CD14-positive monocyte (primary cell): ENCODE measurements around the gene FKBP2. TPM values are rescaled to one million over a fixed set of nuclear protein-coding genes. Genes with fewer than 3 reads are reported as not detected.
A peak's percentile ranks its signal among the peaks of the same experiment; 100 is the strongest.

Experiments used
- DNase-seq, 3 donors: peaks; one replicate each; pipeline ENCODE4 v3.0.0-alpha.2; 2011 to 2022
- H2AFZ ChIP-seq: 2 replicates; pipeline ENCODE4 v1.6.0; 2012; ENCODE audit warnings: mild to moderate bottlenecking, low read depth, low read length, inconsistent platforms; ENCODE audit not compliant: insufficient read depth, poor library complexity, severe bottlenecking
- H3K27ac ChIP-seq, 2 donors: 1 replicate in 1 of 2; 2 replicates in 1 of 2; pipeline ENCODE4 v1.5.1; 2012 to 2013; ENCODE audit warnings: low read length in 2 of 2, control low read depth in 1 of 2, inconsistent platforms in 1 of 2, low read depth in 1 of 2, mild to moderate bottlenecking in 1 of 2
- H3K27me3 ChIP-seq, 2 donors: one replicate each; pipeline versions ENCODE4 v1.6.0 to v1.6.1; 2011 to 2013; ENCODE audit warnings: low read length in 2 of 2; ENCODE audit not compliant: control insufficient read depth in 2 of 2, insufficient read depth in 2 of 2
- H3K36me3 ChIP-seq, 2 donors: replicated peaks in 1 of 2; 1 replicate in 1 of 2; 2 replicates in 1 of 2; pipeline versions ENCODE4 v1.5.1 to v1.6.1; 2012 to 2013; ENCODE audit warnings: low read length in 2 of 2, control low read depth in 1 of 2, inconsistent platforms in 1 of 2, mild to moderate bottlenecking in 1 of 2; ENCODE audit not compliant: insufficient read depth in 2 of 2, control insufficient read depth in 1 of 2
- H3K4me1 ChIP-seq, 2 donors: 1 replicate in 1 of 2; 2 replicates in 1 of 2; pipeline versions ENCODE4 v1.5.1 to v1.6.1; 2012 to 2013; ENCODE audit warnings: low read length in 2 of 2, control low read depth in 1 of 2, inconsistent platforms in 1 of 2, mild to moderate bottlenecking in 1 of 2, moderate library complexity in 1 of 2; ENCODE audit not compliant: insufficient read depth in 2 of 2, control insufficient read depth in 1 of 2
- H3K4me2 ChIP-seq: replicated peaks from 2 replicates; pipeline ENCODE3; 2012; ENCODE audit warnings: low read length, moderate library complexity, mild to moderate bottlenecking; ENCODE audit not compliant: poor library complexity, severe bottlenecking; ENCODE audit errors: extremely low read depth
- H3K4me3 ChIP-seq, 3 experiments: fragments of 200-600 bp in 1 of 3; sonication (generic) in 1 of 3; replicated peaks in 1 of 3; 1 replicate in 2 of 3; 2 replicates in 1 of 3; pipeline ENCODE4 v1.5.1; 2011 to 2013; ENCODE audit warnings: low read length in 3 of 3, mild to moderate bottlenecking in 3 of 3, control low read depth in 2 of 3, low read depth in 2 of 3, inconsistent platforms in 1 of 3, moderate library complexity in 1 of 3
- H3K79me2 ChIP-seq: 2 replicates; pipeline ENCODE4 v1.6.0; 2012; ENCODE audit warnings: mild to moderate bottlenecking, control low read depth, inconsistent platforms, low read length, moderate library complexity; ENCODE audit not compliant: insufficient read depth
- H3K9ac ChIP-seq: 2 replicates; pipeline ENCODE4 v1.6.0; 2017; ENCODE audit warnings: low read length, mild to moderate bottlenecking; ENCODE audit not compliant: insufficient read depth, poor library complexity, severe bottlenecking
- H3K9me3 ChIP-seq, 2 donors: replicated peaks in 1 of 2; 1 replicate in 1 of 2; 2 replicates in 1 of 2; pipeline versions ENCODE4 v1.5.1 to v1.6.1; 2012 to 2013; ENCODE audit warnings: low read length in 2 of 2, control low read depth in 1 of 2; ENCODE audit not compliant: control insufficient read depth in 1 of 2, insufficient read depth in 1 of 2
- H4K20me1 ChIP-seq: 2 replicates; pipeline ENCODE4 v1.6.0; 2012; ENCODE audit warnings: mild to moderate bottlenecking, low read length, control low read depth, moderate library complexity; ENCODE audit not compliant: insufficient read depth
- H3K27ac Mint-ChIP-seq, 7 donors: one replicate each; pipeline ENCODE4 v1.8.0; 2020; ENCODE audit warnings: mild to moderate bottlenecking in 7 of 7, mixed read lengths in 7 of 7, moderate library complexity in 6 of 7, inconsistent platforms in 2 of 7
- H3K27me3 Mint-ChIP-seq, 3 donors: one replicate each; pipeline ENCODE4 v1.8.0; 2021 to 2022; ENCODE audit warnings: low read depth in 3 of 3, mild to moderate bottlenecking in 3 of 3, mixed read lengths in 3 of 3, moderate library complexity in 3 of 3, inconsistent platforms in 1 of 3
- H3K36me3 Mint-ChIP-seq, 2 donors: one replicate each; pipeline ENCODE4 v1.8.0; 2020; ENCODE audit warnings: mixed read lengths in 2 of 2, inconsistent platforms in 1 of 2, mild to moderate bottlenecking in 1 of 2
- H3K4me1 Mint-ChIP-seq: one replicate; pipeline ENCODE4 v1.8.0; 2020; ENCODE audit warnings: mild to moderate bottlenecking, mixed read lengths
- H3K4me3 Mint-ChIP-seq, 2 donors: one replicate each; pipeline ENCODE4 v1.8.0; 2020; ENCODE audit warnings: mild to moderate bottlenecking in 2 of 2, mixed read lengths in 2 of 2, moderate library complexity in 1 of 2
- H3K9me3 Mint-ChIP-seq, 7 donors: one replicate each; pipeline ENCODE4 v1.8.0; 2020 to 2022; ENCODE audit warnings: mixed read lengths in 7 of 7, mild to moderate bottlenecking in 6 of 7, moderate library complexity in 6 of 7, inconsistent platforms in 2 of 7
- CTCF ChIP-seq: fragments of 200-600 bp; IDR thresholded peaks from one replicate; pipeline ENCODE4 v1.8.0; 2022; ENCODE audit warnings: antibody characterized with exemption, mild to moderate bottlenecking
- WGBS: methylation state at CpG from one replicate; pipeline ENCODE4 v1.1.5; 2013; ENCODE audit warnings: missing lambda C conversion rate; ENCODE audit not compliant: insufficient coverage; 5-methylcytosine and 5-hydroxymethylcytosine counted together
- intact Hi-C, 2 donors: fragments of 100-400 bp; cut with micrococcal nuclease; formaldehyde crosslinking; loops; one replicate each; pipeline versions ENCODE4 v1.15.0 to v1.15.1; 2023
- polyA plus RNA-seq, 3 donors: library from polyadenylated mRNA; depleted of rRNA in 1 of 3; unstranded in 2 of 3; stranded (reverse) in 1 of 3; fragments of 300-500 nt in 2 of 3; fragments of >200 nt in 1 of 3; fragmentation: Illumina TruSeq in 2 of 3; gene quantifications; 1 replicate in 2 of 3; 2 replicates in 1 of 3; pipeline ENCODE4 v1.2.3, GENCODE V29; 2012 to 2021

The FKBP2 gene
- polyA plus RNA-seq, 3 donors: 38.9 to 80.7 (median 71.1) TPM

- H3K9me3 Mint-ChIP-seq: no peaks in the 10 kb centered on the region
- H3K4me3 Mint-ChIP-seq: no peak overlapping the region
- WGBS: 70% methylated on average over 4 of the region's 9 CpGs
- Histone ChIP-seq H4K20me1 (peaks cover 7% of the 10 kb centered on the region), H3K27ac (no peak overlapping the region), H3K36me3 (peaks cover 76 to 97% of the 10 kb centered on the region in 2 donors), H3K9ac (no peak overlapping the region), H3K9me3 (no peaks in the 10 kb centered on the region), H3K27me3 (no peaks in the 10 kb centered on the region), H3K79me2 (peaks cover 8% of the 10 kb centered on the region), H3K4me2 (no peak overlapping the region), H3K4me3 (no peak overlapping the region), H3K4me1 (peaks cover 8 to 18% of the 10 kb centered on the region in 2 donors), H2AFZ (no peak overlapping the region)
- peaks cover 0 to 2% (median 0%) of the 10 kb centered on the region in 3 donors for H3K27me3 Mint-ChIP-seq
- H3K36me3 Mint-ChIP-seq: peaks cover 74 to 95% of the 10 kb centered on the region in 2 donors
- peaks cover 18% of the 10 kb centered on the region for H3K4me1 Mint-ChIP-seq
- no peak for DNase-seq
- TF ChIP-seq CTCF: no peak
- H3K27ac Mint-ChIP-seq: peak overlapping the region in 2 of 7 donors; percentile 26 to 73
- intact Hi-C loops: no loop called here
Observed at GRCh38 chr11:64196626-64197025, 44.3 kb upstream of the FKBP2 start.

- intact Hi-C loops: no loop called here
- no peak overlapping the region for H2AFZ ChIP-seq
- peaks cover 83 to 99% of the 10 kb centered on the region in 2 donors for H3K36me3 ChIP-seq
- H3K4me3 ChIP-seq: no peak overlapping the region
- no peaks in the 10 kb centered on the region for H3K27me3 ChIP-seq
- no peak overlapping the region for H3K4me2 ChIP-seq
- H4K20me1 ChIP-seq: peaks cover 7% of the 10 kb centered on the region
- 100% methylated on average over 1 of the region's 2 CpGs for WGBS
- peaks cover 12% of the 10 kb centered on the region for H3K79me2 ChIP-seq
- H3K9ac ChIP-seq: no peak overlapping the region
- DNase-seq: no peak
- H3K27ac Mint-ChIP-seq: peak overlapping the region; percentile 48 to 87 (median 68)
- no peaks in the 10 kb centered on the region for H3K9me3 ChIP-seq
- peaks cover 0 to 2% (median 0%) of the 10 kb centered on the region in 3 donors for H3K27me3 Mint-ChIP-seq
- TF ChIP-seq CTCF: no peak
- peak overlapping the region in 1 of 2 donors; percentile 31 for H3K27ac ChIP-seq
- peaks cover 14% of the 10 kb centered on the region for H3K4me1 Mint-ChIP-seq
- H3K4me3 Mint-ChIP-seq: no peak overlapping the region
- peaks cover 80 to 99% of the 10 kb centered on the region in 2 donors for H3K36me3 Mint-ChIP-seq
- peaks cover 8 to 18% of the 10 kb centered on the region in 2 donors for H3K4me1 ChIP-seq
- H3K9me3 Mint-ChIP-seq: no peaks in the 10 kb centered on the region
Observed at GRCh38 chr11:64198511-64198910, 42.4 kb upstream of the FKBP2 start.
